ENCODE results near the gene TPGS1.

The TPGS1 gene

GRCh38 chr19:511101-511851 is 4.0 kb downstream of the TPGS1 start:
- H3K4me3 ChIP-seq = no peak overlapping the region
- in situ Hi-C loops (cut with MboI; ENCODE audit: low sequenced_read_pairs) = no loop called here
- no peaks in the 10 kb centered on the region for H3K9me3 ChIP-seq
- DNase-seq (ENCODE audit: low spot score in 2 of 2) = no peak
- H3K36me3 ChIP-seq (replicated peaks) = peaks cover 3% of the 10 kb centered on the region; the same call in 1 of the 2 replicates
- H3K27me3 ChIP-seq (ENCODE audit: low read depth) = no peaks in the 10 kb centered on the region
- peaks cover 11% of the 10 kb centered on the region for H3K4me1 ChIP-seq

DNA sequence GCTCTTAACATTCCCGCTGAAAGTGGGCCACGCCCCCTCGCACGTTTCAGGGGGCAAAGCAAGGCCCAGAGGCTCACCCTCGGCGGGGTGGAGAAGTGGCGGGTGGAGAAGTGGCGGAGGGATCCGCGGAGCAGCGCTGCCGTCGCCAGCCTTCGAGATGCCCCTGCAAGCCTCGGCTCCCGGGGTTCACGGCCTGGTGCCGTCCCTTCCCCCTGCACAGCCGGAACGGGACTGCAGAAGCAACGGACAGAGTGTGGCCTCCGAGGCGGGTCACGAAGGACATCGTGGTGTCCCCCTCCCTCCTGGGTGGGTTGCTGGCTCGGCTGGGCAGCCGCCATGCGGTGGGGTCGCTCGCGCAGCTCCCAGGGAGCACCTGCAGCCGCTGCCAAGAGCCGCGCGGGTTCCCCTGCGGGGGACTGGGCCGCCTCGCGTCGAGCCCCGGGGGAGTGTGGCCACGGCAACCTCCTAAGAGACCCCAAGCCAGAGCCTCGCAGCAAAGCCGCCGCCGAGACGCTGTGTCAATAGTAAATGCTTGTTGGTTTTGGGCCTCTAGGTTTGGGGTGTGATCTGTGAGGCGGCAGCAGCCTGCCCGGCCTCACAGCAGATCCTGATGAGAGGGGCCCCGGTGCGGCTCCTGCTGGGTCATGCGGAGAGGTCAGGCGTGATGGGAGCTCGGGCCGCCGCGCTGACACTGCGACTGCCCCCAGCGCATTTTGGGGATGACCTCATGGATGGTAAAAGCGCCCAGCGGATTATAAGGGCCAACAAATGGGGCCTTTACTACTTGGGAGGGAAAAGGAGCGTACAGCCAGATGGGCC is 5.5 kb downstream of the TPGS1 start:
- H3K36me3 ChIP-seq (replicated peaks) = no peaks in the 10 kb centered on the region; the same call in 1 of the 2 replicates
- peaks cover 8% of the 10 kb centered on the region for H3K4me1 ChIP-seq
- H3K9me3 ChIP-seq = no peaks in the 10 kb centered on the region
- H3K4me3 ChIP-seq = no peak overlapping the region
- no peak for DNase-seq (ENCODE audit: low spot score in 2 of 2)
- no peaks in the 10 kb centered on the region for H3K27me3 ChIP-seq (ENCODE audit: low read depth)
- in situ Hi-C loops (cut with MboI; ENCODE audit: low sequenced_read_pairs) = no loop called here

DNA sequence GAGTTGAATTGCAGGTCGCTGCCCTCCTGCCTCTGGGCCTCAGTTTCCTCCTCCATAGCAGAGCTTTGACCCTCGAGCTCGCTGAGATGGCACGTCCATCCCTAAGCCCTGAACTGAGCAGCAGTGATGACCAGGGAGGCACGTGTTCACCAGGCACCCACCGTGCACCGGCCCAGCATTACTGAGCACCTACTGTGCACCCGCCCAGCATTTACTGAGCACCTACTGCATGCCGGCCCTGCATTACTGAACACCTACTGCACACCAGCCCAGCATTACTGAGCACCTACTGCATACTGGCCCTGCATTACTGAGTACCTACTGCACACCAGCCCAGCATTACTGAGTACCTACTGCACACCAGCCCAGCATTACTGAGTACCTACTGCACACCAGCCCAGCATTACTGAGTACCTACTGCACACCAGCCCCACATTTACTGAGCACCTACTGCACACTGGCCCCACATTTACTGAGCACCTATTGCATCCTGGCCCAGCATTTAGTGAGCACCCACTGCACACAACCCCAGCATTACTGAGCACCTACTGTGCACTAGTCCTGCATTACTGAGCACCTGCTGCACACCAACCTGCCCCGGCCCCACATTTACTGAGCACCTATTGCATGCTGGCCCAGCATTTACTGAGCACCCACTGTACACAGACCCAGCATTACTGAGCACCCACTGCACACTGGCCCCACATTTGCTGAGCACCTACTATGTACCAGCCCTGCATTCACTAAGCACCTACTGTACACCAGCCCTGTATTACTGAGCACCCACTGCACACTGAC is 6.3 kb downstream of the TPGS1 start:
- Histone ChIP-seq H3K9me3 (no peaks in the 10 kb centered on the region), H3K36me3 (replicated peaks) (no peaks in the 10 kb centered on the region; the same call in 1 of the 2 replicates), H3K4me1 (peaks cover 5% of the 10 kb centered on the region), H3K27me3 (ENCODE audit: low read depth) (no peaks in the 10 kb centered on the region), H3K4me3 (no peak overlapping the region)
- no peak for DNase-seq (ENCODE audit: low spot score in 2 of 2)
- in situ Hi-C loops (cut with MboI; ENCODE audit: low sequenced_read_pairs) = no loop called here

- in situ Hi-C loops (cut with MboI; ENCODE audit: low sequenced_read_pairs) = no loop called here
- DNase-seq (ENCODE audit: low spot score in 2 of 2) = no peak
- no peaks in the 10 kb centered on the region for H3K9me3 ChIP-seq
- no peaks in the 10 kb centered on the region; the same call in 1 of the 2 replicates for H3K36me3 ChIP-seq (replicated peaks)
- H3K4me1 ChIP-seq = peaks cover 5% of the 10 kb centered on the region
- H3K27me3 ChIP-seq (ENCODE audit: low read depth) = no peaks in the 10 kb centered on the region
- no peak overlapping the region for H3K4me3 ChIP-seq
These were observed 6.9 kb downstream of the TPGS1 start for GRCh38 chr19:514166-514663.

GRCh38 chr19:517721-518597 is 10.7 kb downstream of the TPGS1 start:
- no peaks in the 10 kb centered on the region for H3K4me1 ChIP-seq
- no peak for DNase-seq (ENCODE audit: low spot score in 2 of 2)
- H3K36me3 ChIP-seq (replicated peaks) = no peaks in the 10 kb centered on the region; the same call in 1 of the 2 replicates
- in situ Hi-C loops (cut with MboI; ENCODE audit: low sequenced_read_pairs) = no loop called here
- H3K9me3 ChIP-seq = no peaks in the 10 kb centered on the region
- H3K27me3 ChIP-seq (ENCODE audit: low read depth) = no peaks in the 10 kb centered on the region
- H3K4me3 ChIP-seq = no peak overlapping the region

DNA sequence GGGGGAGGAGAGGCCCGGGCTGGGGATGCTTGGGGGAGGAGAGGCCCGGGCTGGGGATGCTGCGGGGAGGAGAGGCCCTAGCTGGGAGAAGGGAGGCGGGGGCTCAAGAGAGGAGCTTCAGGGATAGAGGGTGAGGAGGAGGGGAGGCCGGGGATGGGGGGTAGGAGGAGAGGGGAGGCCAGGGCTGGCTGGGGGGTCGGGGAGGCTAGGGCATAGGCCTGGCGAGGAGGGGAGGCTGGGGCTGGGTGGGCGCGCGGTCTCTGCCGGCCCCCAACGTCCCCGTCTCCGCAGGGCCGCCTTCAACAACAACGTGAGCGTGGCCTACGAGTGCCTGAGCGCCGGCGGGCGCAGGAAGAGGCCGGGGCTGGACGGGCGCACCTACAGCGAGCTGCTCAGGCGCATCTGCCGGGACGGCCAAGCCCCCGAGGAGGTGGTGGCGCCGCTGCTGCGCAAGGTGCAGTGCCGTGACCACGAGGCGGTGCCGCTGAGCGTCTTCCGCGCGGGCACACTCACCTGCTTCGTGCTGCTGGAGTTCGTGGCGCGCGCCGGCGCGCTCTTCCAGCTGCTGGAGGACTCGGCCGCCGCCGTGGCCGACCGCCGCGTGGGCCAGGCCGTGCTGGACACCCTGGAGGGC is 11.4 kb downstream of the TPGS1 start:
- Histone ChIP-seq H3K4me3 (no peak overlapping the region), H3K27me3 (ENCODE audit: low read depth) (no peaks in the 10 kb centered on the region), H3K4me1 (no peaks in the 10 kb centered on the region), H3K9me3 (no peaks in the 10 kb centered on the region), H3K36me3 (replicated peaks) (no peaks in the 10 kb centered on the region; the same call in 1 of the 2 replicates)
- in situ Hi-C loops (cut with MboI; ENCODE audit: low sequenced_read_pairs) = no loop called here
- no peak for DNase-seq (ENCODE audit: low spot score in 2 of 2)

DNA sequence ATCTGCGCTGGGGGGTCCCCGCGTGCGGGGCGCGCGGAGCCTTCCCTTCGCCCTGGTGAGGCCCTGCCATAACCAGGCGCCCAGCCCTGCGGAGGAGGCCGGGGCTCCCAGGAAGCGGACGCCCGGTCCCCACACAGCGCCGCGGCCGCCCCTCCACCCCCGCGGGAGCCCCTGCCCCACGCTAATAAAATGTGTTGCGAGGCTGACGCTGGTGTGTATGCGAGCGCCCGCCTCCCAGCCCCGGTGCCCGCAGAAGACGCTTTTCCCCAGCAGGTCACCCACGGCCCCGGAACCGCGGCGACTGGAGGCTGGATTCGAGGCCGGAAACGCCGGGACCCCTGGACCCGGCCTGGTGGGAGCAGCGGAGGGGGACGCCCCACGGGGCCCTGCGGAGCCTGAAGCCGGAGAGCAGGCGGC is 12.2 kb downstream of the TPGS1 start:
- no peaks in the 10 kb centered on the region for H3K27me3 ChIP-seq (ENCODE audit: low read depth)
- in situ Hi-C loops (cut with MboI; ENCODE audit: low sequenced_read_pairs) = no loop called here
- no peaks in the 10 kb centered on the region; the same call in 1 of the 2 replicates for H3K36me3 ChIP-seq (replicated peaks)
- no peak overlapping the region for H3K4me3 ChIP-seq
- H3K9me3 ChIP-seq = no peaks in the 10 kb centered on the region
- DNase-seq (ENCODE audit: low spot score in 2 of 2) = no peak
- H3K4me1 ChIP-seq = no peaks in the 10 kb centered on the region

GRCh38 chr19:522726-523125 is 15.4 kb downstream of the TPGS1 start:
- Histone ChIP-seq H3K4me3 (no peak overlapping the region), H3K36me3 (replicated peaks) (no peaks in the 10 kb centered on the region), H3K9me3 (no peaks in the 10 kb centered on the region), H3K27me3 (ENCODE audit: low read depth) (peaks cover 7% of the 10 kb centered on the region; the same call in 1 of the 2 replicates), H3K4me1 (no peaks in the 10 kb centered on the region)
- no peak for DNase-seq (ENCODE audit: low spot score in 2 of 2)
- in situ Hi-C loops (cut with MboI; ENCODE audit: low sequenced_read_pairs) = no loop called here

GRCh38 chr19:524062-524674 is 16.9 kb downstream of the TPGS1 start:
- Histone ChIP-seq H3K4me3 (no peak overlapping the region), H3K36me3 (replicated peaks) (no peaks in the 10 kb centered on the region), H3K27me3 (ENCODE audit: low read depth) (peaks cover 7% of the 10 kb centered on the region; the same call in 1 of the 2 replicates), H3K4me1 (no peaks in the 10 kb centered on the region), H3K9me3 (no peaks in the 10 kb centered on the region)
- in situ Hi-C loops (cut with MboI; ENCODE audit: low sequenced_read_pairs) = no loop called here
- DNase-seq (ENCODE audit: low spot score in 2 of 2) = no peak

GRCh38 chr19:525029-525428 is 17.7 kb downstream of the TPGS1 start:
- no peaks in the 10 kb centered on the region for H3K4me1 ChIP-seq
- peaks cover 7% of the 10 kb centered on the region; the same call in 1 of the 2 replicates for H3K27me3 ChIP-seq (ENCODE audit: low read depth)
- no peak for DNase-seq (ENCODE audit: low spot score in 2 of 2)
- H3K36me3 ChIP-seq (replicated peaks) = no peaks in the 10 kb centered on the region
- in situ Hi-C loops (cut with MboI; ENCODE audit: low sequenced_read_pairs) = no loop called here
- no peaks in the 10 kb centered on the region for H3K9me3 ChIP-seq
- H3K4me3 ChIP-seq = no peak overlapping the region

- in situ Hi-C loops (cut with MboI; ENCODE audit: low sequenced_read_pairs) = no loop called here
- peaks cover 7% of the 10 kb centered on the region; the same call in 1 of the 2 replicates for H3K27me3 ChIP-seq (ENCODE audit: low read depth)
- no peak overlapping the region for H3K4me3 ChIP-seq
- DNase-seq (ENCODE audit: low spot score in 2 of 2) = no peak
- no peaks in the 10 kb centered on the region; the same call in 1 of the 2 replicates for H3K4me1 ChIP-seq
- H3K9me3 ChIP-seq = no peaks in the 10 kb centered on the region
- no peaks in the 10 kb centered on the region for H3K36me3 ChIP-seq (replicated peaks)
These were observed 18.6 kb downstream of the TPGS1 start for GRCh38 chr19:525857-526419.

All from HAP-1 (cell line).